GM12892 (cell line): ENCODE measurements around the gene EPHB6.

ENCODE experiments used
- POLR2A ChIP-seq: IDR thresholded peaks from 2 replicates; pipeline ENCODE4 v1.6.1; 2011; ENCODE audit warnings: low read depth, low read length, control low read depth
- POLR2AphosphoS5 ChIP-seq: IDR thresholded peaks from 2 replicates; pipeline ENCODE4 v1.6.1; 2011; ENCODE audit warnings: low read depth, low read length, control low read depth
- TAF1 ChIP-seq: IDR thresholded peaks from 2 replicates; pipeline ENCODE4 v1.6.1; 2011; ENCODE audit warnings: low read depth, mild to moderate bottlenecking, control low read depth, low read length, borderline replicate concordance

GRCh38 chr7:142860968-142861367 lies 6.1 kb downstream of the EPHB6 start:
- TF ChIP-seq POLR2A (no peak), POLR2AphosphoS5 (no peak), TAF1 (no peak)
